SIG-M5 (cell line): ENCODE data around the gene OR10A5.
"Not testable (repeated sequence)": the region's sequence is repeated elsewhere in the genome, so short reads cannot be mapped to it uniquely, and the experiment has no call there.

Source experiments
- DNase-seq: peaks from one replicate; lab custom pipeline; 2025; lab: John Stamatoyannopoulos, UW

Gene OR10A5

DNA sequence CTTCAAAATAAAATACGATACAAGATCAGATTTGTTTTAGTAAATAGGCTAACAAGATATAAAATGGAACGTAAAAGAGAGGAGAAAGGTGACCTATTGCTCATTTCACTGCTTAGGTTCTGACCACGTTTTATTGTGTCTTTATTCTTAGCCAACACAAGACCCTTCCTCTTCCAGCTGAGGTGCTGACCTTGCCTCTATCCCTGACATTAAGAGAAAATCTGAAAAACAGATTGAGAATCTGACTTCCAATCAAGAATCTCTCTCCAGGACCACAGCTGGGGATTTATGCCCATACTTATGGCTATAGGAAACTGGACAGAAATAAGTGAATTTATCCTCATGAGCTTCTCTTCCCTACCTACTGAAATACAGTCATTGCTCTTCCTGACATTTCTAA is at the start of gene OR10A5:
Gene OR10A5, plus strand, starts transcription at position 301 of the 400 bp plus-strand sequence. Its CDS starts 0 bp downstream, at position 301.
- DNase-seq = no peak

GRCh38 chr11:6799402-6799801 is 46.1 kb upstream of the OR10A5 start, which contains the start of gene OR6A2:
Gene OR6A2 (minus strand): TSS chr11:6799689. CDS start chr11:6795708, 3,981 bp downstream.
- no peak for DNase-seq

GRCh38 chr11:6801075-6801474 is 44.4 kb upstream of the OR10A5 start:
- DNase-seq = not testable (repeated sequence)

GRCh38 chr11:6812390-6813005 is 33.0 kb upstream of the OR10A5 start:
- peak; percentile 2 for DNase-seq

GRCh38 chr11:6813656-6814055 is 31.8 kb upstream of the OR10A5 start:
- no peak for DNase-seq

DNA sequence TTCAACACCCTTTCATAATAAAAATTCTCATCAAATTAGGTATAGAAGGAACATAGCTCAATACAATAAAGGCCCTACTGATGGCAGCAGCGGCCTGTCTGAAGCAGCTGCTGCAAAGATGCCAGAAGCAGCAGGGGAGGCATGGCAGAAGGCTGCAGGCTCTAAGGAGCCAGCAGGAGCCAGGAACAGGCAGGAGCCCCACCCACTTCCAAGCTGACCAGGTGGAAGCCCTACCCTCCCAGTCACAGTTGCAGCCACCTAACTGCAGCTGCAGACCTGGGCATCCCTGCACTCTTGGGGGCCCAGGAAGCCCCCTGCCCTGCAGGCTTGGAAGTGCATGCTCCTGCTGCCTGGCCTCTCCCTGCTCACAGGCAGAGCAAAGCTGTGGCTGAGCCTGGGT is 27.8 kb upstream of the OR10A5 start:
- no peak for DNase-seq

DNA sequence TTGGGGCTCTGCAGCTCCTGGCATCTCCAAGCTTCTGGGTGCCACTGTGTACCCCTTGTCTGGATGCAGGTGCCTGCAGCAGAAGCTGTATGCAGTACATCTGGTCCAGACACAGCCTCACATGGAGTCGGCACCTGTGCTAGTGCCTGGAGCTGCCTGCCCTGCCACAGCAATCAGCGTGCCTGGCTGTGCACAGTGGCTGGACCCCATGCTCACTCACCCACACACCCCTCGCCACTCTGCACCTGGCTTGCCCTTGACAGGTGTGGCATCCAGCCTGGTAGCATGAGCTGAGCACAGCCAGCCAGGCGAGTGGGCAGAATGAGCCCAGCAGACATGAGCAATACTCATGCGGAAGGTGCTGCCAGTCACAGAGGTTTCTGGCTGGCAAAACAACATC is 26.5 kb upstream of the OR10A5 start:
- DNase-seq = no peak

GRCh38 chr11:6824136-6824823 is 21.2 kb upstream of the OR10A5 start:
- DNase-seq = no peak

- DNase-seq = no peak
These were observed 20.2 kb upstream of the OR10A5 start for GRCh38 chr11:6825231-6825744.

GRCh38 chr11:6828103-6828502 is 17.4 kb upstream of the OR10A5 start:
- no peak for DNase-seq

DNA sequence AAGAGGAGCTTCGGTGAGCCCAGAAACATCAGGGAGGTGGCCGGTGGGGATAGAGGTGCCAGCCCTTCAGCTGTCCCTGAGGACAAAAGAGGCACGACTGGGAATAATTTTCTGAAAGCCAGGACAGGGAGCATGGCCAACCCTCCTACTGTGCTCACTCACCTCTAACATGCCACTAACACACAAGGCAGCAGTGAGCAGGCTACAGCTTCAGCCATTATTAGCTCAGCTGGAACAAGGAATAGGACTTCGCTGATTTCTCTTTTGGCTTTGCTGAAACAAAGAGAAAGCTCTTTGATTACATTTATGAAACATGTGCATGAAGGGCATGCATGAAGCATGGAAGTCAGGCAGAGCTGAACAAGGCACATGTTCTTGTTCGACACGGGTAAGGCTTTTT is 12.1 kb upstream of the OR10A5 start:
- no peak for DNase-seq

- DNase-seq = no peak
These were observed 11.5 kb upstream of the OR10A5 start for GRCh38 chr11:6834021-6834420.

GRCh38 chr11:6841694-6842093 is 3.8 kb upstream of the OR10A5 start:
- no peak for DNase-seq

DNA sequence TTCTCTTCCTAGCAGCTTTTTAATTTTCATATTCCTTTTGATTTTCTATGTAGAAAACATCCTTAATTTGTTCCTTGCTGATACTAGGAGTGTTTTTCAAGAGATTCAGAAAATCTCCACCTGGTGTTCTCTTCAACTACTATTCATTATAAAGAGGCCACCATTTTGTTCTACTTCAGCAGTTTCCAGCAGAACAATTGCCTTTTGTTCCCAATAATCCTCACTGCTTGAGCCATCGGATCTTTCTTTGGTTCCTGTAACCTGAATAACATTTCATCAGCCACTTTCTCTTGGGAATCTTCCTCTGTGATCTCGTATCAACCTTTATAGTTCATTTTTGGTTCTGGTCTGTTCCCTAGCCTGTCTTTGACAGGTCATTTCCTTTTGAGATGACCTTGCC is 1.8 kb upstream of the OR10A5 start:
- DNase-seq = no peak

DNA sequence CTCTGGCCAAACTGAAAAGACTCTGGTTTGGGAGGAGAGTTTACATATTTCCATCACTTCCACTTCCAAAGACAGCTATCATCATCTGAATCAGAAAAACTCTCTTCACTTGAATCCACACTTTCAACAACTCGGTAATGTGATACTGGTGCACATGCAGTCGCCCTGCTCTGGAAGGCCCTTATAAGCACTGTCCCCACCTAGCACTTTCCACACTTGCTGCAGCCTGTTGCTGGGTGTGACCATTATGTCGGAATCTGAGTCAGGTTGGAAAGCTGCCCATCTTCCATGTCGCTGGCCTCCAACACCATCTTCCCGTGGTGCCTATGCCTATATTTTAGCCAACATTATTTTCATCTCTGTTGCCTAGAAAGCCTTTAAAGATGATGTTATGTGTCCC is 1.1 kb upstream of the OR10A5 start:
- no peak for DNase-seq

- DNase-seq = no peak
These were observed 5.0 kb downstream of the OR10A5 start for GRCh38 chr11:6850526-6850925.

GRCh38 chr11:6854801-6855200 is 9.3 kb downstream of the OR10A5 start:
- not testable (repeated sequence) for DNase-seq

- DNase-seq = no peak
These were observed 10.6 kb downstream of the OR10A5 start for GRCh38 chr11:6855971-6856541.

- DNase-seq = no peak
These were observed 11.4 kb downstream of the OR10A5 start for GRCh38 chr11:6856871-6857270.

DNA sequence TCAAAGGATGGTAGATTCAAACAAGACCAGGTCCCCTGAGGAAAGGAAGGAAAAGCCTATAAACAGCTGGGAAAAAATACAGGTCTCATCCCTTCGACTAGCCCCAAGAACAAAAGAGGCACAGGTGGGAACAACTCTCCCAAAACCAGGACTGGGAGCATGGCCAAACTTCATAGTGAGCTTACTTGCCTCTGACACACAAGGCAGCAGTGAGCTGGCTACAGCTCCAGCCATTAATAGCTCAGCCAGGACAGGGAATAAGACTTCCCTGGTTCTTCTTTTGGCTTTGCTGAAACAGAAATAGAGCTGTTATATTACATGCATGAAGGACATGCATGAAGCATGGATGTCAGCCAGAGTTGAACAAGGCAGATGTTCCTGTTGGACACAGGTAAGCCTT is 17.5 kb downstream of the OR10A5 start, which contains the start of gene OR10A2:
Gene OR10A2, plus strand, starts transcription at position 97 of the 400 bp plus-strand sequence. CDS start 6,698 bp downstream, outside the sequence.
- DNase-seq = no peak

- DNase-seq = no peak
These were observed 19.0 kb downstream of the OR10A5 start for GRCh38 chr11:6864438-6864837.

DNA sequence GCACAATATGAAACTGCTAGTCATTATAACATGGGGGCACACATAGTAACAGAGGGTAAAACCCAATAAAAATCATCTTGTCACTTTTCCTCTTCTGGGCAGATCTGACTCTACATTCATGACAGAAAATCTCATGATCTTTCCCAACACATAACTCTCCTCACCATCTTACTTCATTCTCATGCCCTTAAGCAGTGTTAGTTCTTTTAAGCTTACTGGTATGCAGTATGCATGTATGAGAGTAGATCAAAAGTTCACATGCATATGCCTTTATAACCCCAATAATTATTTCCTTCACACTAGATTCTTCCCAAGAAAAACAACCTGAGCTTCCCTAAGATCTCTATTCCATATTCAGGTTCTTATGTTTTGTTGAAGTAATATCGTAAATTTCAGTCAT is 25.8 kb downstream of the OR10A5 start:
- DNase-seq = no peak

- no peak for DNase-seq
These were observed 30.3 kb downstream of the OR10A5 start for GRCh38 chr11:6875761-6876160.
